PC-9 (cell line): ENCODE measurements around the gene ARHGEF12.

Experiments used
- EZH2 ChIP-seq: fragments of 200-600 bp; sonication (generic); IDR thresholded peaks from 2 replicates; pipeline ENCODE4 v1.8.0; 2017; ENCODE audit warnings: antibody characterized with exemption, low read depth
- TF ChIP-seq, protein P1 (sequence below): fragments of 200-600 bp; sonication (generic); conservative IDR thresholded peaks from 2 replicates; pipeline ENCODE4 v1.6.1; 2017; ENCODE audit warnings: mixed run types, antibody characterized with exemption, mild to moderate bottlenecking, moderate library complexity

DNA sequence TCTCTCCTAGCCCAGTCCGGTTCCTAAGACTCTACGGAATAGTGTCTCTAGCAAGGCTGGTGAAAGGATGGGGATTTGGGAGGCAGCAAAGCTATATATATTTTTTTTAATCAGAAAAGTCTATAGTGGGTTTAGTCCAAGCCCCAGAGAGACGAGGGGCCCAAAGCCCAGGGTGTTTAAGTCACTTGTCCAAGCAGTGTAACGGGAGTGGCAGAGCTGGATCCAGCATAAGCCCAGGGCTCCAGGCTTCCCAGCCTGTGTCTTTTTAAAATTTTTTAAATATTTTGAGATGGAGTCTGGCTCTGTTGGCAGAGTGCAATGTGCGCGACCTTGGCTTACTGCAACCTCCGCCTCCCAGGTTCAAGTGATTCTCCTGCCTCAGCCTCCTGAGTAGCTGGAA lies 182.1 kb downstream of the ARHGEF12 start:
- TF ChIP-seq, protein P1, sequence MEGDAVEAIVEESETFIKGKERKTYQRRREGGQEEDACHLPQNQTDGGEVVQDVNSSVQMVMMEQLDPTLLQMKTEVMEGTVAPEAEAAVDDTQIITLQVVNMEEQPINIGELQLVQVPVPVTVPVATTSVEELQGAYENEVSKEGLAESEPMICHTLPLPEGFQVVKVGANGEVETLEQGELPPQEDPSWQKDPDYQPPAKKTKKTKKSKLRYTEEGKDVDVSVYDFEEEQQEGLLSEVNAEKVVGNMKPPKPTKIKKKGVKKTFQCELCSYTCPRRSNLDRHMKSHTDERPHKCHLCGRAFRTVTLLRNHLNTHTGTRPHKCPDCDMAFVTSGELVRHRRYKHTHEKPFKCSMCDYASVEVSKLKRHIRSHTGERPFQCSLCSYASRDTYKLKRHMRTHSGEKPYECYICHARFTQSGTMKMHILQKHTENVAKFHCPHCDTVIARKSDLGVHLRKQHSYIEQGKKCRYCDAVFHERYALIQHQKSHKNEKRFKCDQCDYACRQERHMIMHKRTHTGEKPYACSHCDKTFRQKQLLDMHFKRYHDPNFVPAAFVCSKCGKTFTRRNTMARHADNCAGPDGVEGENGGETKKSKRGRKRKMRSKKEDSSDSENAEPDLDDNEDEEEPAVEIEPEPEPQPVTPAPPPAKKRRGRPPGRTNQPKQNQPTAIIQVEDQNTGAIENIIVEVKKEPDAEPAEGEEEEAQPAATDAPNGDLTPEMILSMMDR = no peak
- TF ChIP-seq EZH2 = no peak
